Hematopoietic multipotent progenitor cell (in vitro differentiated cells): Measurements from ENCODE around the gene SFXN3. TPM values are rescaled to one million over a fixed set of nuclear protein-coding genes. Genes with fewer than 3 reads are reported as not detected.

Experiments used
- DNase-seq, 3 donors: peaks; one replicate each; pipeline ENCODE4 v3.0.0-alpha.2; 2011 to 2015; ENCODE audit warnings: low read depth in 2 of 3, low spot score in 2 of 3
- total RNA-seq: library from RNA; depleted of rRNA; stranded (reverse); fragments of >200 nt; gene quantifications from one replicate; pipeline ENCODE4 v1.2.3, GENCODE V29; 2012

SFXN3 gene
- total RNA-seq, 1 donor = 123 TPM

DNA sequence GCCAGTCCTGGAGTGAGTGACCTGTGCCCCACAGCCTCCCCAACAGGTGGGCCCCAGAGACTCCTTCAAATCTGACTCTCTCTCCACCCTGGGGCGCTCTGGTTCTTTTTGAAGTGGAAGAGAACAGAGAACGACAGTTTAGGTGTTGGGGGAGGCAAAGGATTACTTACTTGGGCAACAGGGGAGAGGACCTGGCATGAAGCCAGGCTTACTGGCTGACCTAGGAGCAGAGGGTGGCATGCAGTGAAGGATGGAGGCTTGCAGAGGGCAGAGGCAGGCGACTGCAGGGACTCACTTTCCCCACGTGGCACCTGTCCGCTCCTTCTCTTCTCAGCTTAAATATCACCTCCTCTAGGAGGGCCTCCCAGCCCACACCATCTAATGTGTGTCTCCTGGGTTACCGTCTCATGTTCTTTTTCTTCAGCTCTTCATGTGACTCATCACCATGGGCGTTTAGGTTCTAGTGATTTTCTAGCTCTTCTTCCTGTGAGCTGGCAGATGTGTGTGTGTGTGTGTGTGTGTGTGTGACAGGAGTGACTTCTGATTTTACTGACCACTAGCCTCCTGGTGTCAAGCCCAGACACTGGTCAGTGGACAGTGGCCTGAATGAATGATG is 16.0 kb upstream of the SFXN3 start:
- no peak for DNase-seq

DNA sequence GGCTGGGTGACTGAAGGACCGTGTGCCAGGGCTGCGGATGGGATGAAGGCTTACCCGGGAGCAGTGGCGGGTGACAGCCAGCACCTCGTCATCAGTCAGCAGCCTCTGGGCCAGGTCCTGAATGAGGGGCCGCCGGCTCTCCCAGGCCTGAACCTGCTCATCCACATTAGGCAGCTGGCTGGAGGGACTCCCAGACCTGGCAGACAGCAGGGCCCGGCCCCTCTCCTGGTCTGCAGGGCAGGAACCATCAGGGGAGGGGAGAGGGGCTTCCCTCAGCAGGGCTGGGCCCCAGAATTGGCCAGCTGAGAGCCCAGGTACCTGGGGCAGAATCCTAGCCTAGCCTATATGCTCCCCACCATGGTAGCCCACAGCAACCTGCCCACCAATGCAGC is 15.5 kb upstream of the SFXN3 start:
- no peak for DNase-seq

GRCh38 chr10:101016814-101017213 is 14.2 kb upstream of the SFXN3 start:
- no peak for DNase-seq

- DNase-seq = no peak
Measured at GRCh38 chr10:101018118-101018599, 12.9 kb upstream of the SFXN3 start.

DNA sequence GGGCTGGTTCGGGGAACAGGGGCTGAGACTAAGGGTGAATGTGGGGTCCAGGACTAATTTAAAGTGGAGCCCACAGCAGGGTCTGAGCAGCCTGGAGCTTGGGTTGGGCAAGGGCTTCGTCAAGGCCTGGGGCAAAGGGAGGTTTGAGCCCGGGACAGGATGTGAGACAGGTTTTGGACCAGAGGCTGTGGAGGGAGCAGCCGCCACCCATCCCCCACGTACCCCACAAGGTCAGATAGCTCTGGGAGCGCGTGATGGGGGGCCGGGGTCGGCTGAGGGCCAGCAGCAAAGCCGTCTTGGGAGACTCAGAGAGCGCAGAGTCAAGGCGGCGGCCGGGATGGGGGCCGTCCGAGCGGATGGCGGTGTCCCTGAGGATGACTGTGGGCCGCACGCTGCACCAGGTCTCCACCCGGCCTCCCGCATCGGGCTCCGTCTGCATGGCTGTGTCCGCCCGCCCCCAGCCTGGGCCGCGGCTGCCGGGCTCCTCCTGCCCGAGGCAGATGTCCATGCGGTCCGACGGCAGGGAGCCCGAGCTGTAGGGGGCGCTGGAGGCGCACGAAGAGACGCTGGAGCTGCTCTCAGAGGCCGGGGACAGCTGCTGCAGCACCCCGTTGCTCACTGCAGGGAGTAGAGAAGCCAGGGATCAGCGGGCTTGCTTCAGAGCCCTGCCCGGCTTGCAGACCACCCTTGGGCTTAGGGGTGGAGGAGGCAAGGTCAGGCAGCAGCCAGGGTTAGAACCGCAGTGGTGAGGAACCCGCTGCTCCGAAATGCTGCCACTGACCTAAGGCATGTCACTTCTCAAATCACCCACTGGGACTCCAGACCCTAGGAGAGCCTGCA is 12.2 kb upstream of the SFXN3 start:
- DNase-seq = peak in 2 of 3 donors; percentile 77 to 85

- no peak for DNase-seq
Measured at GRCh38 chr10:101019440-101019703, 11.7 kb upstream of the SFXN3 start.

DNA sequence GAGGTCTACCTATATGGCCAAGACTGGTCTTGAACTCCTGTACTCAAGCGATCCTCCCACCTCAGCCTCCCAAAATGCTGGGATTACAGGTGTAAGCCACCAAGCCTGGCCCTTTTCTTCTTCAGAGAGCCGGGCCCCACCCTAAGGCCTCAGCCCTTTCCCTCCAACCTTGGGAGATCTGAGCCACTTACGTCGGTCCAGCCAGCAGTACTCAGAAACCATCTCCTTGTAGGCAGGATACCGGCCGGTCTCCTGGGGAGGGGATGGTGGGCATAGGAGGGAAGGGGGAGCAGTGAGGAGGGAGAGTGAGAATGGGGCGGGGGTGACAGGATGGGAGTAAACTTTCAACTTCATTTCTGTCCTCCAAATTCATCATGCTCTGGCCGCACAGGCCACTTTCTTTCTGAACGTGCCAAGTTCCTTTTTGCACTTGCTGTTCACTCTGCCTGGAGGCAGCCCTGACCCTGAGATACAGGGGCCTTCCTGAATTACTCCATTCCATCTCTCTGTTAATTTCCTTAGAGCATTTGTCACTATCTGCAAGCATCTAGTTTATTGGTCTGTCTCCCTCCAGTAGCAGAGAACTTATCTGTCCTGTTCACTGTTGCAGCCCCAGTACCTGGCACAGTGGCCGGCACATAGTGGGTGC is 10.5 kb upstream of the SFXN3 start:
- no peak for DNase-seq

DNA sequence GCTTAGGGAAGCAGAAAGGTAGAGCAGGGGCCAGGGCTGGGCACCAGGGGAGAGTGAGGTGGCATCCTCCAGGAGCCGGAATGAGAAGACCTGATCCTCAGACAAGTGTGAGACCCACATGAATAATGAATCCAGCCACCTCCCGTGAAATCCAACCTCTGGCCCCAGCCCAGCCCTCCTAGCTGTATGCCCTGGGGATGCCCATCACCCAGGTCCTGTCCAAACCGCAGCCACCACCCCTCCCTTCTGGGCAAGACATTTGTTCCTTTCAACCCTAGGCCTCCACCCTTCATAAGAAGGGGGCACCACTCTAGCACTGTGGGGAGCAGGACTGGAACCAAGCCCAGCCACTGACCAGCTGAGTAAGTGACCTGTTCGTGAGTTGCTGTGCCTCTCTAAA is 9.8 kb upstream of the SFXN3 start:
- no peak for DNase-seq

GRCh38 chr10:101021692-101022251 is 9.3 kb upstream of the SFXN3 start:
- DNase-seq = no peak

DNA sequence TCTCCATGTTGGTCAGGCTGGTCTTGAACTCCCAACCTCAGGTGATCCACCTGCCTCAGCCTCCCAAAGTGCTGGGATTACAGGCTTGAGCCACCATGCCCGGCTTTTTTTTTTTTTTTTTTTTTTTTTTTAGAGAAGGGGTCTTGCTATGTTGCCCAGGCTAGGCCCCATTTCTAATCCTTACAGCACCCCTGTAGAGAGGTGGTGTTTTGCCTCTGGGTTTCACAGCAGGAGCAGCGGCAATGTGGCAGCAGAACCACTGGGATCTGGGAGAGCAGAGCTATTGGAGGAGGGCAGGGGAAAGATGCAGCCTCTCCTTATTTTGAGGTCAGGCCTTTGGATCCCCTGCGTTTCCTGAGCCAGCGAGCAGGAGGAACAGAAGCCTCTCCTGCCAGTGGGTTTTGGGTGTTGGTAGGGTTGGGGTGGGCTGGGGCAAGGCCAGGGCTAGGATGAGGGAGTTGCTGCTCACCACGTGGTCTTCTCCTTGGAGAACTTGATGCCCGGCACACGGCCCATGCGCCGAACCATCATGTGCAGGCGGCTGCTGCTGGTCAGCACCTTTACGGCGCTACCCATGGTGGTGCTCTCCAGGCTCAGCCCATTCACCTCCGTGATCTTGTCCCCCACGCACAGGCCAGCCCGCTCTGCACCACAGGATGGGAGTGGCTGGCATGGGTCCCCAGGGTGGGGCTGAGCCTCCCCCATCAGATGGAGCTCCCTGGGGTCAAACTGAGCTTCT is 7.9 kb upstream of the SFXN3 start:
- no peak for DNase-seq

GRCh38 chr10:101027106-101027720 is 3.8 kb upstream of the SFXN3 start:
- DNase-seq = no peak

DNA sequence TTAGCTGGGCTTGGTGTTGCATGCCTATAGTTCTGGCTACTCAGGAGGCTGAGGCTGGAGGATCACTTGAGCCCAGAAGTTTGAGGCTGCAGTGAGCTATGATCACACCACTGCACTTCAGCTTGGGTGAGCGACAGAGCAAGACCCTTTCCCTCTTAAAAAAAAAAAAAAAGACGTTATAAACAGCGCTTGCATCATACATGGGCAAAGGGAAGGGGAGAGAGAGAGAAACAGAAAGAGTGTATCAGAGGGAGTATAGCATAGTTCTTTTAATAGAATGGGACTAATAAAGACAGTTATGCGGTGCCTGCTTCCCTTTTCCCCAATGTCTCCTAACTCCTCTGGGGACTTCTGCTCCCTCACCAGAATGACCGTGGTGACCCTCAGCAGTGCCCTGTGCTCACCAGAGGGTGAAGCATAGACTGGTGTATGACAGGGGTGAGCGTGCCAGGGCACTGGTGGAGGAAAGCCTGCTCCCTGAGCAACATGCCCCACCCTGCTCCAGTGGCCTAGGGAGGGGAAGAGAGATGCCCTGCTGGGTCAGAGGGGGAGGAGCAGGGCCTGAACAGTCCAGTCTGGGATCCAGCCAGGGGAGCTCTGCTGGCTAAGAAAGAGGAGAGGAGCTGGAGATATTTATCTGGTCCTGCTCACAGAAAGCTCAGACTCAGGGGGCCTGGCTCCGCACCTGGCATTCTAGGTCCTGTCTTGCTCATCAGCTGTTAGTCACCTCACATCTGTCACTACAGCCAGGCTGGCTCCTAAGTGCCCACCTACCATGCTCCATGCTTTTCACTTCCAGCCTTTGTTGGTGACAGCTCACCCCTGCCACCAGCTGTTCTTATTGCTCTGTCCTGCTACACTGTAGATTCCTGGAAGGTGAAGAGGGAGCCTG is 2.3 kb upstream of the SFXN3 start:
- DNase-seq = no peak

DNA sequence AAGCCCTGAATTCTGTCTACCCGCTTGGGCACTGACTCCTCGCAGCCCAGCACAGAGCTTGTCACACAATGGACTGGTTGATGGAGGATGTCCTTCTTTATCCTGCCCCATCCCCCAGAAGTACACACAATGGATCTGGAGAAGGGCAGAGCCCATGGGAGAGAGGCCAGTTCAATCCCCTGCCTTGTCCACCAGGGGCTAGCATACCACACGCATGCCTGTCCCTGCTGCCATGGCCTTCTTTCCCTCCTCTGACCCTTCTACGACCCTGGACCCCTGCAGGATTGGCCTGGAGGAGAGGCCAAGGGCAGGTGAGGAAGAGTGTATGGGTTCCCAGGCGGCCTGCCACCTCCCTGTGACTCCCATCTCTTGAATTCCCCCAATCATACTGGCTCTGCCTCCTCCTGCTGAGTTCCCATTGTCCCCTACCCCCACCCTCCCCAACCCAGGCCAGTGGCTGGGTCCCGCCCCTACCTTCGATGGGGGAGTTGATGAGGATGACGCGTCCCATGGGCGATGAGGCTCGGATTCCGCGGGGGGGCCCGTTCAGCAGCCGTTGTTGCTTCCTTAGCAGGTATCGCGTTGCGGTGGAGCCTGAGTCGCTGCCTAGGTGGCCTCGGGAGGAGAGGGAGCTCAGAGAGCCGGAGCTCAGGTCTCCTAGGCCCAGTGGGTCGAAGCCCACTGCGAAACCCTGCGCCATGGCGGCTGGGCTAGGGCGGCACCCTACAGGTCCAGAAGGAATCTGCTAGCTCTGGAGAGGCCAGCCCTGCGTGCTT is 1.3 kb upstream of the SFXN3 start:
- DNase-seq = no peak

GRCh38 chr10:101030496-101031127 is 422 bp upstream of the SFXN3 start:
- no peak for DNase-seq

- peak; percentile 72 to 86 (median 85) for DNase-seq
Measured at GRCh38 chr10:101031796-101032636, 982 bp downstream of the SFXN3 start.

DNA sequence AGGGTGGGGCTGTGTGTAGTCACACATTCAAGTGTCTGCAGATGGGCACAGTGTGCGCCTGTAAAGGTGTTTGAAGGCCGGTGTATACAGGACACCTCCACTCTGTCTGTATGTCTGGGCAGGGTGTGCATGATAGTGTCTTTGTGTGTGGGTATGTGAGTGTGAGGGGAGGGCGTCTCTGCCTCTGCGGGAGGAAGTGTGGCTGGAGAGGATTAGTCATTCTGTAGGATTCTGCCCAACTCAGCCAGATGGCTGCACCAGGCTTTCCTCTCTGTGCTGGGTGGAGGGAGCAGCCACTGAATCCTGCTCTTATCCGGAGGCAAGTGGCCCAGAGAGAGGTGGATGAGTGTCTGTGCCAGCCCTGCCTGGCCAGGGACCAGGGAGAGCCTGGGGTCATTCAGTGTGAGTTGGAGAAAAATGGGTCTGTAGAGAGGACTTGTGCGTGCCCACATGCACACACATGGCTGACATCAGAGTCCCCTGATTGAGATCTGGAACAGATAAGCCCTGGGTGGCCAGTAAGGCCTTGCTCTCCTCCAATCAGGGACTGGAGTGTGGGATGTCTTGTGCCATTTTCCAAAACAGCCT is 1.7 kb downstream of the SFXN3 start:
- peak in 2 of 3 donors; percentile 90 to 92 for DNase-seq

DNA sequence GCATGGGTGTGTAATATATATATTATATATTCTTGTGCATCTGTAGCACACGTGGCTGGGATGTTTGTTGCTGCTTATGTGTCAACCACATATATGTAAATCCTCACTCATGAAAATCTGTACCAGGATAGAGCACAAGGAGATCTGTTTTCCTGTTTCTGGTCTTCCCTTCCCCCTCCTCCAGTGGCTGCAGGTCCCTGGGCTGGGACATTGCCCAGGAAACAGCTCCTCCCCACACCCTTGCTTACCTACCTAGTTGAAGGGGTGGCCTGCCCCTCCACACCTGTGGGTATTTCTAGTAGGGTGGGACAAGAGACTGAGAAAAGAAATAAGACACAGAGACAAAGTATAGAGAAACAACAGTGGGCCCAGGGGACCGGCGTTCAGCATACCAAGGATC is 2.2 kb downstream of the SFXN3 start:
- no peak for DNase-seq
